ENCODE results near the gene TMEM156.

The TMEM156 gene

GRCh38 chr4:38943343-38943742 lies 88.9 kb downstream of the TMEM156 start:
- no peak for TF ChIP-seq GATA3 (IDR thresholded peaks at IDR 0.05; ENCODE audit: low read depth, low read length)
- no peak for TF ChIP-seq GATA2 (IDR thresholded peaks at IDR 0.05; ENCODE audit: low read depth, low read length)

- TF ChIP-seq GATA3 (IDR thresholded peaks at IDR 0.05; ENCODE audit: low read depth, low read length): no peak
- TF ChIP-seq GATA2 (IDR thresholded peaks at IDR 0.05; ENCODE audit: low read depth, low read length): no peak
These were observed 91.7 kb downstream of the TMEM156 start for GRCh38 chr4:38940476-38940875.

- no peak for TF ChIP-seq GATA2 (IDR thresholded peaks at IDR 0.05; ENCODE audit: low read depth, low read length)
- no peak for TF ChIP-seq GATA3 (IDR thresholded peaks at IDR 0.05; ENCODE audit: low read depth, low read length)
These were observed 93.0 kb downstream of the TMEM156 start for GRCh38 chr4:38939165-38939564.

- TF ChIP-seq GATA3 (IDR thresholded peaks at IDR 0.05; ENCODE audit: low read depth, low read length) (no peak), GATA2 (IDR thresholded peaks at IDR 0.05; ENCODE audit: low read depth, low read length) (no peak)
These were observed 96.7 kb downstream of the TMEM156 start for GRCh38 chr4:38935391-38936073.

- TF ChIP-seq GATA2 (IDR thresholded peaks at IDR 0.05; ENCODE audit: low read depth, low read length): no peak
- no peak for TF ChIP-seq GATA3 (IDR thresholded peaks at IDR 0.05; ENCODE audit: low read depth, low read length)
These were observed 101.1 kb downstream of the TMEM156 start for GRCh38 chr4:38931125-38931524.

GRCh38 chr4:38930707-38931106 lies 101.5 kb downstream of the TMEM156 start:
- TF ChIP-seq GATA3 (IDR thresholded peaks at IDR 0.05; ENCODE audit: low read depth, low read length): no peak
- no peak for TF ChIP-seq GATA2 (IDR thresholded peaks at IDR 0.05; ENCODE audit: low read depth, low read length)

GRCh38 chr4:38930204-38930603 lies 102.0 kb downstream of the TMEM156 start:
- TF ChIP-seq GATA3 (IDR thresholded peaks at IDR 0.05; ENCODE audit: low read depth, low read length) (no peak), GATA2 (IDR thresholded peaks at IDR 0.05; ENCODE audit: low read depth, low read length) (no peak)

- TF ChIP-seq GATA2 (IDR thresholded peaks at IDR 0.05; ENCODE audit: low read depth, low read length): no peak
- TF ChIP-seq GATA3 (IDR thresholded peaks at IDR 0.05; ENCODE audit: low read depth, low read length): no peak
These were observed 103.2 kb downstream of the TMEM156 start for GRCh38 chr4:38928974-38929373.

- TF ChIP-seq GATA2 (IDR thresholded peaks at IDR 0.05; ENCODE audit: low read depth, low read length): no peak
- TF ChIP-seq GATA3 (IDR thresholded peaks at IDR 0.05; ENCODE audit: low read depth, low read length): no peak
These were observed 103.6 kb downstream of the TMEM156 start for GRCh38 chr4:38928568-38928967.

GRCh38 chr4:38926896-38927295 lies 105.3 kb downstream of the TMEM156 start:
- TF ChIP-seq GATA2 (IDR thresholded peaks at IDR 0.05; ENCODE audit: low read depth, low read length) (no peak), GATA3 (IDR thresholded peaks at IDR 0.05; ENCODE audit: low read depth, low read length) (no peak)

GRCh38 chr4:38925492-38926413 lies 106.5 kb downstream of the TMEM156 start:
- TF ChIP-seq GATA2 (IDR thresholded peaks at IDR 0.05; ENCODE audit: low read depth, low read length): no peak
- no peak for TF ChIP-seq GATA3 (IDR thresholded peaks at IDR 0.05; ENCODE audit: low read depth, low read length)

- TF ChIP-seq GATA2 (IDR thresholded peaks at IDR 0.05; ENCODE audit: low read depth, low read length) (no peak), GATA3 (IDR thresholded peaks at IDR 0.05; ENCODE audit: low read depth, low read length) (no peak)
These were observed 107.9 kb downstream of the TMEM156 start for GRCh38 chr4:38924353-38924752.

GRCh38 chr4:38923746-38924145 lies 108.5 kb downstream of the TMEM156 start:
- TF ChIP-seq GATA2 (IDR thresholded peaks at IDR 0.05; ENCODE audit: low read depth, low read length) (no peak), GATA3 (IDR thresholded peaks at IDR 0.05; ENCODE audit: low read depth, low read length) (no peak)

- TF ChIP-seq GATA3 (IDR thresholded peaks at IDR 0.05; ENCODE audit: low read depth, low read length) (no peak), GATA2 (IDR thresholded peaks at IDR 0.05; ENCODE audit: low read depth, low read length) (no peak)
These were observed 111.1 kb downstream of the TMEM156 start for GRCh38 chr4:38921151-38921550.

GRCh38 chr4:38920677-38921076 lies 111.5 kb downstream of the TMEM156 start:
- no peak for TF ChIP-seq GATA2 (IDR thresholded peaks at IDR 0.05; ENCODE audit: low read depth, low read length)
- no peak for TF ChIP-seq GATA3 (IDR thresholded peaks at IDR 0.05; ENCODE audit: low read depth, low read length)
